GM20431 (cell line): ENCODE measurements around the gene ENTPD6.
"Not testable (repeated sequence)": the region's sequence is repeated elsewhere in the genome, so short reads cannot be mapped to it uniquely, and the experiment has no call there.

Experiments
- in situ Hi-C: fragments of 300-500 bp; cut with MseI, MboI; formaldehyde crosslinking; loops from one replicate; pipeline ENCODE4 v1.15.0; 2020; ENCODE audit warnings: low sequenced_read_pairs; ENCODE audit not compliant: unreplicated experiment

The ENTPD6 gene

GRCh38 chr20:25184391-25184790, 11.1 kb upstream of the ENTPD6 start:
- in situ Hi-C loops: not testable (repeated sequence)

- in situ Hi-C loops: no loop called here
These were observed 8.3 kb upstream of the ENTPD6 start for GRCh38 chr20:25187220-25187619.

- in situ Hi-C loops: no loop called here
These were observed 7.9 kb upstream of the ENTPD6 start for GRCh38 chr20:25187635-25188034.

GRCh38 chr20:25188218-25188617, 7.3 kb upstream of the ENTPD6 start:
- in situ Hi-C loops: no loop called here

GRCh38 chr20:25191051-25191450, 4.5 kb upstream of the ENTPD6 start:
- in situ Hi-C loops: no loop called here

GRCh38 chr20:25191689-25192088, 3.8 kb upstream of the ENTPD6 start:
- in situ Hi-C loops: no loop called here

GRCh38 chr20:25193843-25194242, 1.7 kb upstream of the ENTPD6 start:
- in situ Hi-C loops: no loop called here

GRCh38 chr20:25194333-25194972, 1.1 kb upstream of the ENTPD6 start:
- in situ Hi-C loops: no loop called here

GRCh38 chr20:25195962-25196785, 662 bp downstream of the ENTPD6 start:
- in situ Hi-C loops: no loop called here

- in situ Hi-C loops: no loop called here
These were observed 1.2 kb downstream of the ENTPD6 start for GRCh38 chr20:25196786-25197120.

GRCh38 chr20:25197183-25197869, 1.8 kb downstream of the ENTPD6 start:
- in situ Hi-C loops: no loop called here

- in situ Hi-C loops: no loop called here
These were observed 2.3 kb downstream of the ENTPD6 start for GRCh38 chr20:25197870-25198190.

- in situ Hi-C loops: no loop called here
These were observed 3.3 kb downstream of the ENTPD6 start for GRCh38 chr20:25198663-25199383.

- in situ Hi-C loops: no loop called here
These were observed 4.2 kb downstream of the ENTPD6 start for GRCh38 chr20:25199473-25200260.

GRCh38 chr20:25203089-25203488, 7.6 kb downstream of the ENTPD6 start:
- in situ Hi-C loops: no loop called here

- in situ Hi-C loops: no loop called here
These were observed 8.4 kb downstream of the ENTPD6 start for GRCh38 chr20:25203871-25204320.

- in situ Hi-C loops: no loop called here
These were observed 9.2 kb downstream of the ENTPD6 start for GRCh38 chr20:25204550-25205276.

GRCh38 chr20:25205277-25206062, 10.0 kb downstream of the ENTPD6 start:
- in situ Hi-C loops: no loop called here

- in situ Hi-C loops: no loop called here
These were observed 10.5 kb downstream of the ENTPD6 start for GRCh38 chr20:25206063-25206403.
